Measurements from ENCODE around the gene NDUFAF2. TPM values are rescaled to one million over a fixed set of nuclear protein-coding genes. Genes with fewer than 3 reads are reported as not detected.

Gene NDUFAF2
- total RNA-seq, 1 experiment from 2014 or later: 60.8 TPM

GRCh38 chr5:61001647-61002046 is 56.6 kb downstream of the NDUFAF2 start:
- POLR2A ChIA-PET: no interaction called here
- DNase-seq: no peak

GRCh38 chr5:61002611-61003355 is 57.8 kb downstream of the NDUFAF2 start:
- ChIA-PET CTCF (no interaction called here), POLR2A (interaction anchor here (0.5 kb wide), 1 partner anchor 15 kb away, joined by 3 read pairs; no protein-coding TSS in a partner anchor)
- BruUV-seq (replicated peaks): no TSS peak
- Histone ChIP-seq H3K9me3 (no peaks in the 10 kb centered on the region), H3K4me1 (0 out of 2 replicates have a peak, but pooled peaks cover 6% of the 10 kb centered on the region), H3K36me3 (ENCODE audit: control insufficient read depth, insufficient read depth, low read length) (no peaks in the 10 kb centered on the region), H3K4me3 (ENCODE audit: low read depth, low read length) (no peak overlapping the region), H3K27me3 (replicated peaks; ENCODE audit: control insufficient read depth, insufficient read depth, low read length) (no peaks in the 10 kb centered on the region)
- no peaks in the 10 kb centered on the region for H3K36me3 Mint-ChIP-seq (ENCODE audit: insufficient read depth, unreplicated experiment)
- no peak for DNase-seq
- H3K4me1 Mint-ChIP-seq (ENCODE audit: low read depth, unreplicated experiment): no peaks in the 10 kb centered on the region
- no peaks in the 10 kb centered on the region for H3K9me3 Mint-ChIP-seq (ENCODE audit: unreplicated experiment)
- no peak overlapping the region for H3K27ac Mint-ChIP-seq (ENCODE audit: unreplicated experiment)
- H3K27me3 Mint-ChIP-seq (ENCODE audit: insufficient read depth, unreplicated experiment): no peaks in the 10 kb centered on the region
- intact Hi-C loops (cut with micrococcal nuclease; ENCODE audit: unreplicated experiment): no loop called here
- TF ChIP-seq CTCF (IDR thresholded peaks at IDR 0.05; ENCODE audit: insufficient read depth in 1 of 2, low read depth in 1 of 2, low read length in 1 of 2, severe bottlenecking in 1 of 2, unreplicated experiment in 1 of 2): no peak
- no peak overlapping the region for H3K4me3 Mint-ChIP-seq (ENCODE audit: unreplicated experiment)

More at GRCh38 chr5:61001647-61002046, 56.6 kb downstream of the NDUFAF2 start:
- no peaks in the 10 kb centered on the region for H3K36me3 ChIP-seq (ENCODE audit: control insufficient read depth, insufficient read depth, low read length)
- no peak for TF ChIP-seq CTCF (IDR thresholded peaks at IDR 0.05; ENCODE audit: insufficient read depth in 1 of 2, low read depth in 1 of 2, low read length in 1 of 2, severe bottlenecking in 1 of 2, unreplicated experiment in 1 of 2)
- 0 out of 2 replicates have a peak, but pooled peaks cover 6% of the 10 kb centered on the region for H3K4me1 ChIP-seq
- no peaks in the 10 kb centered on the region for H3K27me3 Mint-ChIP-seq (ENCODE audit: insufficient read depth, unreplicated experiment)
- H3K27me3 ChIP-seq (replicated peaks; ENCODE audit: control insufficient read depth, insufficient read depth, low read length): no peaks in the 10 kb centered on the region
- no peaks in the 10 kb centered on the region for H3K4me1 Mint-ChIP-seq (ENCODE audit: low read depth, unreplicated experiment)
- no peaks in the 10 kb centered on the region for H3K9me3 Mint-ChIP-seq (ENCODE audit: unreplicated experiment)
- H3K4me3 ChIP-seq (ENCODE audit: low read depth, low read length): no peak overlapping the region
- no peaks in the 10 kb centered on the region for H3K9me3 ChIP-seq
- BruUV-seq (replicated peaks): no TSS peak
- no peaks in the 10 kb centered on the region for H3K36me3 Mint-ChIP-seq (ENCODE audit: insufficient read depth, unreplicated experiment)
- intact Hi-C loops (cut with micrococcal nuclease; ENCODE audit: unreplicated experiment): no loop called here
- no peak overlapping the region for H3K4me3 Mint-ChIP-seq (ENCODE audit: unreplicated experiment)
- no peak overlapping the region for H3K27ac Mint-ChIP-seq (ENCODE audit: unreplicated experiment)
- CTCF ChIA-PET: no interaction called here

- no peaks in the 10 kb centered on the region for H3K27me3 ChIP-seq (replicated peaks; ENCODE audit: control insufficient read depth, insufficient read depth, low read length)
- no peaks in the 10 kb centered on the region for H3K9me3 ChIP-seq
- peaks cover 7% of the 10 kb centered on the region for H3K4me1 Mint-ChIP-seq (ENCODE audit: low read depth, unreplicated experiment)
- H3K4me3 Mint-ChIP-seq (ENCODE audit: unreplicated experiment): no peak overlapping the region
- ChIA-PET POLR2A (no interaction called here), CTCF (no interaction called here)
- intact Hi-C loops (cut with micrococcal nuclease; ENCODE audit: unreplicated experiment): no loop called here
- no peak overlapping the region for H3K27ac Mint-ChIP-seq (ENCODE audit: unreplicated experiment)
- no peak for DNase-seq
- no peaks in the 10 kb centered on the region for H3K36me3 Mint-ChIP-seq (ENCODE audit: insufficient read depth, unreplicated experiment)
- no peaks in the 10 kb centered on the region for H3K36me3 ChIP-seq (ENCODE audit: control insufficient read depth, insufficient read depth, low read length)
- H3K9me3 Mint-ChIP-seq (ENCODE audit: unreplicated experiment): no peaks in the 10 kb centered on the region
- BruUV-seq (replicated peaks): no TSS peak
- no peak for TF ChIP-seq CTCF (IDR thresholded peaks at IDR 0.05; ENCODE audit: insufficient read depth in 1 of 2, low read depth in 1 of 2, low read length in 1 of 2, severe bottlenecking in 1 of 2, unreplicated experiment in 1 of 2)
- H3K4me3 ChIP-seq (ENCODE audit: low read depth, low read length): no peak overlapping the region
- H3K27me3 Mint-ChIP-seq (ENCODE audit: insufficient read depth, unreplicated experiment): no peaks in the 10 kb centered on the region
- H3K4me1 ChIP-seq: peaks cover 11% of the 10 kb centered on the region
These were observed 59.4 kb downstream of the NDUFAF2 start for GRCh38 chr5:61004448-61004847.

Data from Caco-2 (cell line).